Fibroblast of gingiva (primary cell): Measurements from ENCODE around the gene GPT2.
"Not testable (repeated sequence)": the region's sequence is repeated elsewhere in the genome, so short reads cannot be mapped to it uniquely, and the experiment has no call there.

Source experiments
- DNase-seq: peaks from one replicate; pipeline ENCODE4 v3.0.0-alpha.2; 2011; ENCODE audit warnings: low read depth

Gene GPT2

DNA sequence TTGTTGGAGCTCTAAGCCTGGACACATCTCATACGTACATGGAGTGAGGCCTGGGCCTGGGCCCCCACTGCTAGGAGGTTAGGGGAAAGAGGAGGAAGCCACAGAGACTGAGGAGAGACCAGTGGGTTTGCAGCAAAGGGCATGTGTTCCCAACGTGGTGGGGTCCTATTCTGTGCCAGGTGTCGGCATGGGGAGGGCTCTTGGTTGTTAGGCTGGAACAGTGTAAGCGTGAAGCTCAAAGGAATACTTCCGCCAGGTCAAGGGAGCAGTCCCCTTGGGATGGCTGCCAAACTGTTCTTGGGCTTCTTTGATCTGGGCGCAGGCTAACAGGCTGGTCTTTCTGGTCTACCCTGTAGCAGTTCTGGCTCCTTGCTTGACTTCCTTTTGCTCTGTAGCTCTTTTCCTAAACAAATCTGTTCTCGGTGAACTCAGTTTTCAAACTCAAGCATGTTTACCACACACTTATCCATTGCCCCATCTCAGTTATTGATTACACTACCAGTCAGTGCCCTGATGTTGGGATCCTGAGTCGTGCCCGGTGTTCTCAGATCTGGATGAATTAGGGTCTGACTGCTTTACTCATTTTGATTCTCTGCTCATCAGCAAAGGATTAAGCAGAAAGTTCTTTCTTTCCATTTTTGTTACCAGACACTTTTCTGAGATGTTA is 36.4 kb downstream of the GPT2 start:
- no peak for DNase-seq

DNA sequence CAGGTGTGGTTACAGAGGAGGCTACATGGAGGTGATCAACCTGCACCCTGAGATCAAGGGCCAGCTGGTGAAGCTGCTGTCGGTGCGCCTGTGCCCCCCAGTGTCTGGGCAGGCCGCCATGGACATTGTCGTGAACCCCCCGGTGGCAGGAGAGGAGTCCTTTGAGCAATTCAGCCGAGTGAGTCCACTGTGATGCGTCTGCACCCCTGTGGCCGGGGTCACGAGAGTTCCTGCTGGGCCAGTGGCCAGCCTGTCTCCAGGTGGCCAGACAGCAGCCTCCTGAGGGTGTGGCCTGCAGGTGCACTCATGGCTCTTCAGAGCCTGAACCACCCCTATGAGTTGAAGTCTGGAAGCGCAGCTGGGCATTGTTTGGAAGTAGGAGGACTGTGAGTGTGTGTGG is 38.1 kb downstream of the GPT2 start:
- DNase-seq = no peak

DNA sequence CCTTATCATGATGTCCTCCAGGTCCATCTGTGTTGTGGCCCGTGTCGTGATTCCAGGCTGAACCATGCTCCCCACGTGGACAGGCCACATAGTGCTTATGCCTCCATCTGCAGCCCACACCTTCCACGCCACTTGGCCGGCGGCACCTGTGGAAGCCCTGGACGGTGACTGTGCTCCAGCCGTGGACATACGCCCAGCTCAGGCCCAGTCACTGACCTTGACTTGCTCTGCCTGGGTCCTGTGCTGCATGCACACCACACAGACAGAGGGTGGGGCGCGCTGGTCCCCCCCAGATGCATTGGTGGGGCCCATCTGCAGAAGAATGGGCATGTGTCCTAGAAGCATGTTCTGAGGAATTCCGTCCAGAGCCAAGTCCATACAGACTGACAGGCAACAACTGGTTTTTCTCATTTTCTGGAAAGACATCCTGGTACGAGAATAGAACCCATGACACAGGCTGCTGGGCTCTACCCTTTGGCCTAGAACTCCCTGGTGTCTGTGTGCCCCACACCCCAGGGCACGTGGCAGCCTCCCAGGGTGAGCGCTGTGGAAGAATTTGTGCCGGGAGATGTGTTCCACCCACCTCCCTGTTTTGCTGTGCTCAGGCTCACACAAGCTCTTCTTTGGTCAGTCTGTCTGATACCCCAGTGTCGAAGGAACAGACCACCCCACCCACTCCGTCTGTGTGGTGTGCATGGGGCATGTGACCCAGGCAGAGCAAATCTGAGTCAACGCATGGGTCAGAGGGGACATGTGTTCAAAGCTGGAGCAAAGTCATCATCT is 39.5 kb downstream of the GPT2 start:
- no peak for DNase-seq

DNA sequence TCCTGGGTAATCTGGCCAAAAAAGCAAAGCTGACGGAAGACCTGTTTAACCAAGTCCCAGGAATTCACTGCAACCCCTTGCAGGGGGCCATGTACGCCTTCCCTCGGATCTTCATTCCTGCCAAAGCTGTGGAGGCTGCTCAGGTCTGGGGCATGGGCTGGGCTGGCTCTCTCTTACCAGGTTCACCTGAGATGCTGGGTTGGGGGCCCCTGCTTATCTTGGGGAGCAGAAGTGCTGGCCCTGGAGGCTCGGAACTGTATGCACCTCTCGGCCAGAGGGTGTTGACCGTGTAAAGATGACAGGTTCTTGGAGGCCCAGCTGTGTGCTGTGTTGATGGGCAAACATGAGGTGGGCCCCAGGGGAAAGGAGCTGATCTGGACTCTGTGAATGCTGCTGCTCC is 40.2 kb downstream of the GPT2 start:
- DNase-seq = no peak

DNA sequence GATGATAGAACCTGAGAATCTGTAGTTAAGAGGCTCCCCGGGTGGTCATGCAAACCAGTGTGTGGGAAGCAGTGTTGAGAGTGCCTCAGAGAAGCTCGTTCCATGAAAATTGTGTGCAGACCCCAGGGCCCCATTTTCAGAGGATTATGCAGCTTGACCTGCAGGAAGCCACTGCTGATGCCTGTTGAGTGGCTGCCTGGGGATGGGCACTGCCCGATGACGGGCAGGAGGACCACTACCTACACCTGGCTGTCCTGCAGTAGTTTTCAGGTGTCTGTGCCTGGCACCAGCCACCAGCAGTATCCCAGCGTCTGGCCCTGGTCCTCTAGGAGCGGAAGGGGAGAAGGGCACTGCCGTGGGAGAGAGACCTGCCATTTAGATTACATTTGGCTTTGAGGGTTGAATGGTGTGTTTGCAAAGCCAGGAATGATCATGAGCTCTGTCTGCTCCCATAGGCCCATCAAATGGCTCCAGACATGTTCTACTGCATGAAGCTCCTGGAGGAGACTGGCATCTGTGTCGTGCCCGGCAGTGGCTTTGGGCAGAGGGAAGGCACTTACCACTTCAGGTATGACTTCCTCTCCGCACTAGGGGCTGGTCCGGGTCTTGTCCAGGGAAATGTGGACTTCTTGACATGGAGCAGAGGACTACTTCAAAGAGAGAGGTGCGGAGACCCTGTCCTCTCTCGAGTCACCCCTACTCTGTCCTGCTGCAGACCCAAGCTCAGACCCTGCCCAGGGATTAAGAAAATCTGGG is 42.5 kb downstream of the GPT2 start:
- no peak for DNase-seq

DNA sequence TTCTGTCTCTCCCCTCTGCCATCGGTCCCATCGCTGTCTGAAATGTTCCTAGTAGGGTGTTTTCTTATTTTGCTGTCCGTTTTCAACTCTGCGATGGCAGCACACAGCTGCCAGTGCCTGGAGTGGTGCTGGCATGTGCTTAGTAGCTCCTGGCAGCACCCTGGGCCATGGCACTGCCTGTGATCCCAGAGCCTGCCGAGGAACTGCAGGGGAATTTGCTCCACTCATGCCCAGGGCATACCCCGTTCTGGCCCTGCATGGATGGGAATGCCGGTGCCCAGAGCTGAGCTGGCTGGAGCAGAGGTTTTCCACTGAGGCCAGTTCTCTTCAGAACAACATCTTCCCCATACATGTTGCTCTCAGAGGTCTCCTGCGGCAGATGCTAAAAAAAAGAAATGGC is 43.1 kb downstream of the GPT2 start:
- DNase-seq = no peak

DNA sequence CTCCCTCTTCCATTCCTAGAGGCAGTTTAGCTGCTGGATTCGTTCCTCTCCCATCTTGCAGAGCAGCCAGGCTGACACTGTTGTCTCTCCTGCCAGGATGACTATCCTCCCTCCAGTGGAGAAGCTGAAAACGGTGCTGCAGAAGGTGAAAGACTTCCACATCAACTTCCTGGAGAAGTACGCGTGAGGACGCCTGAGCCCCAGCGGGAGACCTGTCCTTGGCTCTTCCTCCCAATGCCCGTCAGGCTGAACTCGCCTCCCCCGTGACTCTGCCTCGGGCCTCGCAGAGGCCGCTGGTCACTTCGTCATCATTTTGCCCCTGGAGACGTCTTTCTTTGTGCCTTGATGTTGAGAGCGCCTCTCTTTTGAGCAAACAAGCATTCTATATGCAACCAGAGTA is 44.6 kb downstream of the GPT2 start:
- no peak for DNase-seq

DNA sequence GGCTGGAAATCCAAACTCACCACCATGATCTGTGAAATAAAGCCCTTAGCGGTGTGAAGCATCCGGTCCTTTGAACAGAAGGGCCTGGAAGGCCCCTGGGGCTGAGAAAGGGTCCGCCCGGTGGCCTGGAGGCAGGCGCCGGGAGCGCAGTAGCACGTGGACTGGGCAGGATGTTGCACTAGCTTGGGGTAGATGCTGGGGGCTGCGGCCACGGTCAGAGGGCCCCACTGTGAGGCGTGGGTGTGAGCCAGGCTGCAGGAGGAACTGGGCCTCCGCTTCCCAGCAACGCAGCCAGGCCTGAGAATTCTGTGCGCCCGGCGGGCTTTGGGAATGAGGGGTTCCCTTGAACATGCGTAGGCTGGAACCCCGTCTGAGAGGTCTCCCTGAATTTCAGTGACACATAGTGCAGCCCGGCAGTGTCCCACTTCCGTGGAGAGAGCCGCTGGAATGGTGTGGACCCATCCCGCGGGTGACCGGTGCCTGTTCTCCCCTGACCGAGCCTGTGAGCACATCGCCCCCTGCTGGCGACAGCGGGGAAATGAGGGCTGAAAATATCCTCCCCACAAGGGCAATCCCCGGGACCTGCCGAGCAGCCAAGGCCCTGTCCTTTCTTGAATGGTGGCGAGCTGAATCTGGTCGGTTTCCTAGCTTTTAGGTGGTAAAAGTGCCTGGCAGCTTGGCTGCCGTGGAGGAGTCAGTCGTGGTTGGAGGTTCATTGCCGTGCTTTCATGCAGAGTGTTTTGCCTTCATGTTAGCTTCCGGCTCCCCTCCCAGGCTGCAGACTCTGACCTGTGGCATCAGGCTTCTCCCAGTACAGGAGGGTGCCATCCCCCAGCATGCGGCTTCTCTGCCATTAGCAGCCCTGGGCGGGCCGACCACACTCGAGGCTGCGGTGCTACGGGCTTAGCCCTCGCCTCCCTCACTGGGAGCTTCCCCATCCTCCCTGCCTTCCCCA is 45.5 kb downstream of the GPT2 start:
- peak; percentile 31 for DNase-seq

DNA sequence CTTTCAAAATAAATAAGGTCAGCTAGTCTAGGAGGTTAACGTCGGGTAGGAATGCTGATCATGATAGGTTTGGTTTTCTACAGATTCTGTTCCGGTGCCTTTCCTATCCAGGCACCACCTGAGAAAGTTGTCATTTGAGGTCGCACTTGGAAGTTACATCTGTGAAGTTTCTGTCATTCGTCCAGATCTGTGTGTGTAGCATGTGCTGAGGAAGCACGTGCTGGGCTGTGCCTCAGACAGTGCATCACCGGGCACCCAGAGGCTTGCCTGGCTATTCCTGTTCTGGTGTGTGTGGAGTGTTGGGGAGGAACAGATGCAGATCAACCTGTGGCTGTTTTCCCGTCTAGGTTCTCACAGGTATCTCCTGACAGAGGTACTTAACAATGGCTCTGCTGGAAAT is 46.7 kb downstream of the GPT2 start:
- no peak for DNase-seq

DNA sequence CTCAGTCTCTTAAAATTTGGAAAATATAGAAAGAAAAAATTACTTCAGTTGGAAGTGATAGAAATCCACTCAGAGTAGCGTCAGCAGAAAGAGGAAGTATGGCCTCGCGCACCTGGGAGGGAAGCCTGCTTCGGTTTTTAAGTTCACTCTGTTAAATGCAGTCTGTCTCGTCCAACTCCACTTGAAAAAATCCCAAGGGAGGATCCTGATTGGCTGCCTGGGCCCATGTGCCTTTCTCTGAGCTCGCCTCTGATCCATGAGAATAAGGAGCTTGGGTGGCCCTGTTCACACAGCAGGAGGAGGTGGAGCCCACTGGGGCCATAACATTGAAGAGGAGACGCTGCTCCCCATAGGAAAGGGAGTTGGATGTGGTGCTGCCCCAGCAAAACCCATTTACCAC is 48.6 kb downstream of the GPT2 start:
- no peak for DNase-seq

DNA sequence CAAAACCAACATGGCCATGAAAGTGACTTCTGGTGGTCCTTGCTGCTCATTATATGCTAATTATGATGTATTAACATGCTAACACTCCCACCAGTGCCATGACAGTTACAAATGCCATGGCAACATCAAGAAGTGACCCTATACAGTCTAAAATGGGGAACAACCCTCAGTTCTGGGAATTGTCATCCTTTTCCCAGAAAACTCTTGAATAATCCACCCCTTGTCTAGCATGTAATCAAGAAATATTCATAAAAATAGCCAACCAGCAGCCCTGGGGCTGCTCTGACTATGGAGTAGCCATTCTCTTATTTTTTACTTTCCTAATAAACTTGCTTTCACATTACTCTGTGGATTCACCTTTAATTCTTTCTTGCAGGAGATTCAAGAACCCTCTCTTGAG is 53.4 kb downstream of the GPT2 start:
- no peak for DNase-seq

DNA sequence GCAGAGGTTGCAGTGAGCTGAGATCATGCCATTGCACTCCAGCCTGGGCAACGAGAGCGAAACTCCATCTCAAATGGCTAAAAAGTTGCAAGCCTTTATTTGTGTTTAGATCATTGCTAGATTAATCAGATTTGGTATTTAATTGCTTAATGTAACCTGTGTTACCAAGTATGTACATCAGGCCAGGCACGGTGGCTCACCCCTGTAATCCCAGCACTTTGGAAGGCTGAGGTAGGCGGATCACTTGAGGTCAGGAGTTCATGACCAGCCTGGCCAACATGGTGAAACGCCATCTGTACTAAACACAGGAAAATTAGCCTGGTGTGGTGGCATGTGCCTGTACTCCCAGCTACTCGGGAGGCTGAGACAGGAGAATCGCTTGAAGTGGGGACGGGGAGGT is 60.6 kb downstream of the GPT2 start:
- not testable (repeated sequence) for DNase-seq

DNA sequence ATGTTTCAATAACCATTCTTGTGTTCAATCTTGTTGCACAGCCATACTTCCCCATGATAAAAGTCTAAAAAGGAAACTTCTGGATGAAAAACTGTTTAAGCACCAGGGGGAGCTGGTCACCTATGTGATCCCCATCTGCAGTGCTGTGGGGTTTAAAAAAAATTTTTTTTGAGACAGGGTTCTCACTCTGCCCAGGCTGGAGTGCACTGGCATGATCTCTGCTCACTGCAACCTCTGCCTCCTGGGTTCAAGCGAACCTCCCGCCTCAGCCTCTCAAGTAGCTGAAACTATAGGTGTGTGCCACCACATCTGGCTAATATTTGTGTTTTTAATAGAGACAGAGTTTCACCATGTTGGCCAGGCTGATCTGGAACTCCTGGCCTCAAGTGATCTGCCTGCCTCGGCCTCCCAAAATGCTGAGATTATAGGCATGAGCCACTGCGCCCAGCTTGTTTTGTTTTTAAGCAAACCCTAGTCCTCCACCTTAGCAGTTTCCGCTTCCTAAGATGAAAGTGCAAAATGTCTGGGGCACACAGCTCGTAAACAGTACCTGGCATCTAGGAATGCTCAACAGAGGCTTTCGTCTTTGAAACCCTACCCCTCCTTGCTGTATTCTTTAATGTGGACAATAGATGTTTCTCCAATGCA is 63.9 kb downstream of the GPT2 start:
- DNase-seq = peak; percentile 17

DNA sequence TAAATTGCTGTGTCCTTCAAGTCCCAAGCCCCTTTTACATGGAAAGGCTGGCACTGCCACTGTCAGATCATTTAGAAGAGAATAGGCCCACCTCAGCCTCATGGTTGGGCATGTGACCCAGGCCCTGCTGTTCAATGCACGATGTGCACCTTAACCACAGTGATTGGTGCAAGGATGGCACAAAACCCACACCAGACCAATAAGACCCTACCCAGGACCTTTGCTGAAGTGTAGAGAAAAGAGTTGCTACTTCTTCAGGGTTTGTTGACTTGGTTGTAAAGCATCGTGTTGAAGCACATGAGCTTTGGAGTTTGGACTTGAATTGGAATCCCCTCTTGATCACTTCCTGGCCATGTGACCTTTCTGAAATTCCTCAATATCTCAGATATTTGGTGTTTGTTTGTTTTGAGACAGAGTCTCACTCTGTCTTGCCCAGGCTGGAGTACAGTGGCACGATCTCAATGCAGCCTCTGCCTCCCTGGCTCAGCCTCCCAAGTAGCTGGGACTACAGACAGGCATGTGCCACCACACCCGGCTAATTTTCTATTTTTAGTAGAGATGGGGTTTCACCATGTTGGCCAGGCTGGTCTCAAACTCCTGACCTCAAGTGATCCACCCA is 64.5 kb downstream of the GPT2 start:
- DNase-seq = no peak

DNA sequence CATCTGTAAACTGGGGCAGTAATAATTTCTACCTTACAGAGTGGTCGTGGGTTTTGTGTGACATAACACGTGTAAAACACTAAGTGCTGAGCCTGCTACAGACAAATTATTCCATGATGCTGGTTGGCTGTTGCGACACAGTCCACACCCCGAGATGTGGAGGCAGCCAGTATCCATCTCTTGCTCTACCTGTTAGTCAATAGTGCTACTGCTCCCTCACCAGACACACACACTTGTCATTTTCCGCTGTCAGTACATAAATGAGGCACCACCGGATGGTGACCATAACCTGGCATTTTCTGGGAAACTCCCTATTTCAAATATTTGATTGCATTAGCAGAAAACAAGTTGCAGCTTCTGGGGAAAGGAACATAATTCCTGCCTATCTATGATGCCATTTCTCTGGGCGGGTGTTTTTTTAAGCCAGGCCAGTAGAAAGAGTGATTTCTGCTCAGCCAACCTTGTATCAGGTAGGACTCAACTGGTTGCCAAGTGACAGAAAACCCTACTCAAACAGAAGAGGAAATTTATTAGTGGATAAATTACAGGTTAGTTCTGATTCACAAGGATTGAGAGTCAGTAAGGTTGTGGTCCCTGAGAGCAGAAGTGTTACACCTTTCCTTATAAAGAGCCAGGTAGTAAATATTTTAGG is 65.2 kb downstream of the GPT2 start:
- no peak for DNase-seq

DNA sequence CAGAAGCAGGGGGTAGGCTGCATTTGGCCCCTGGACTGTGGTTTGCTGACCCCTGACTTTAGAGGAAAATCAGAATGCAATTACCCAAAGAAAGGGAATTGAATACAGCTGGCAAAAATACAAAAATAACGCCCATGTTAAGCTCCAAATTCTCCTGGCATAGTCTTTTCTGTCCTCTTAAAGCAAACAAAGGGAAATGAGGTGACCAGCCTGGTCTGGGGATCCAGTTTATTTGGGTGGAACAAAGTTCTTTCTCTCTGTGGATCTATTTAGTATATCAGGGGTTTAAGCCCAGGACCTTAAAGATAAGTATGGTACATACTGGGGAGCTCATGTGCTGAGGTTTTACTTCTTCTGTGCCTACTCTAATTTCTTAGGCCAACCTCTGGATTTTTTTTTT is 65.8 kb downstream of the GPT2 start:
- no peak for DNase-seq

DNA sequence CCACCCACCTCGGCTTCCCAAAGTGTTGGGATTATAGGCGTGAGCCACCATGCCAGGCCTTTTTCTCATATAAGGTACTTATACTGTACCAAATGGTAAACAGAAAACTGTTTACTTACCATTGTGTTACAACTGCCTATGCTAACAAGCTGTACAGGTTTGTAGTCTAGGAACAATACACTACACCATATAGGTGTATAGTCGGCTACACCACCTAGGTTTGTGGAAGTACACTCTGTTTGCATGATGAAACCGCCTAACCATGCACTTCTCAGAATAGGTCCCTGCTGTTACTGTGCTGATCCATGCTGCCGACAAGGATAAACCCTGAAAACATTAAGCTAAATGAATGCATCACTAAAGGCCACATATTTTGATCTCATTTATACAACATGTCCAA is 70.4 kb downstream of the GPT2 start:
- no peak for DNase-seq

DNA sequence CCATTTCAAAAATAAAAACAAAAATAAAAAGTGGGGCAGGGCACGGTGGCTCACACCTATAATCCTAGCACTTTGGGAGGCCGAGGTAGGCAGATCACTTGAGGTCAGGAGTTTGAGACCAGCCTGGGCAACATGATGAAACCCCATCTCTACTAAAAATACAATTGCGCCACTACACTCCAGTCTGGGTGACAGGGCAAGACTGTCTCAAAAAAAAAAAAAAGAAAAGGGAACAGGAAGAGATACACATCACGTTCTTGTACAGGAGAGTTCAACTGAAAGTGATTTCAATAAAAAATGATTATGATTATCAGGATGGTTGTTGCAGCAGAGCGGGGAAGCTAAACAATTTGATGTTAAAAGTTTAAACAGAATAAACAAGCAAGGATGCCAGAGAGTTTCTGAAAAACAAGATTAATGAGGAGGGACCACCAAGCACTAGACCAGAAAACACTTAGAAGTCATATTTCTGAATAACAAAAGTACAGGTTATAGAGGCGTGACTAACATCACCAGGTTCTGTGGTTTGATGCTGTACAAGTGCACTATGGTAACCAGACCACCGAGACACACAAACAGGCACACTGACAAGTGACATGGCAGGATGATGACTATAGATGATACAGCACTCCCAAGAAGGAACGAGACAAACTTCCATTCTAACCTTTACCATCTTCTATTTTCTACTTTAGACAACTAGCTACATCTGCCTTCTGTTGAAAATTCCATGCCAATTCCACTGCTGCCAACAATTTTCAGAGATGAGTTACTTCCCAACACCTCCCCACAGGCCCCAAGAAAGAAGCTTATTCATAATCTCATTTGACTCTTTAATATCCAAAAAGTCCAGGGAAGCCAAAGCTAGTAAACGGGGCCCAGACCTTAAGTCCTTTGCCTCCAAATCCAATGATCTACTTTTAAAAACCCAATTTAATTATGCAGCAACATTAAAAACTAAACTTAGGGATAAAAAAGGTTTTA is 77.5 kb downstream of the GPT2 start:
- peak; percentile 70 for DNase-seq

DNA sequence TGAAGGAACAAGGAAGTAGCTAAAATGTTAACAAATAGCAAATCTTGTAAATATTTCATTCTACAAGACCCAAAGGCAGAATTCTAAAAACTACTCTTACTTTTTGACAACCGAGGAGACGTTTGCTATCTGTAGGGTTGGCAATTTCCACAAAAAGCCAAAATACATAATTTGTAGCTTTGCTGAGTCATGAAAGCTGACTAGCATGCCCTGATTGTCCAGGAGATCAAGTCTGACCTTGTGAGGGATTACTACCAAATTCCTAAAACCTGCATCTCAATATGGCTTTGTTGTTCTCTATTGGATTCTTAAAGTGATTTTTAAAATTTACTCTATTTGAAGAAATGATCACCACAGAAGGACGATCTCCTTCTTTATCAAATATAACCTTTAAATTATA is 78.5 kb downstream of the GPT2 start:
- DNase-seq = no peak
